ENCODE data around the gene KCNN3. TPM values are rescaled to one million over a fixed set of nuclear protein-coding genes. Genes with fewer than 3 reads are reported as not detected.

The KCNN3 gene
- total and polyA plus RNA-seq, 2 donors, result 0.64 to 1.8 TPM

- Histone ChIP-seq H3K4me3 (ENCODE audit: low read length in 2 of 2) (no peak overlapping the region), H3K27ac (ENCODE audit: low read depth in 1 of 2, low read length in 1 of 2) (peak overlapping the region in 1 of 2 donors; percentile 51), H3K4me1 (ENCODE audit: control insufficient read depth in 2 of 2, insufficient read depth in 2 of 2, low read length in 2 of 2) (peaks cover 51 to 87% of the 10 kb centered on the region in 2 donors), H3K36me3 (ENCODE audit: control insufficient read depth in 2 of 2, insufficient read depth in 2 of 2, low read length in 1 of 2) (no peaks in the 10 kb centered on the region), H3K27me3 (ENCODE audit: control insufficient read depth in 2 of 2, insufficient read depth in 1 of 2, low read length in 1 of 2) (no peaks in the 10 kb centered on the region), H3K9me3 (ENCODE audit: control insufficient read depth in 2 of 2, insufficient read depth in 1 of 2, low read length in 1 of 2) (no peaks in the 10 kb centered on the region)
- peak in 2 of 9 donors; percentile 58 to 78 for DNase-seq (ENCODE audit: low read depth in 6 of 9, low spot score in 9 of 9)
- 6% methylated on average over 5 of the region's 5 CpGs for WGBS
Observed at GRCh38 chr1:154745286-154745731, 124.8 kb downstream of the KCNN3 start.

DNA sequence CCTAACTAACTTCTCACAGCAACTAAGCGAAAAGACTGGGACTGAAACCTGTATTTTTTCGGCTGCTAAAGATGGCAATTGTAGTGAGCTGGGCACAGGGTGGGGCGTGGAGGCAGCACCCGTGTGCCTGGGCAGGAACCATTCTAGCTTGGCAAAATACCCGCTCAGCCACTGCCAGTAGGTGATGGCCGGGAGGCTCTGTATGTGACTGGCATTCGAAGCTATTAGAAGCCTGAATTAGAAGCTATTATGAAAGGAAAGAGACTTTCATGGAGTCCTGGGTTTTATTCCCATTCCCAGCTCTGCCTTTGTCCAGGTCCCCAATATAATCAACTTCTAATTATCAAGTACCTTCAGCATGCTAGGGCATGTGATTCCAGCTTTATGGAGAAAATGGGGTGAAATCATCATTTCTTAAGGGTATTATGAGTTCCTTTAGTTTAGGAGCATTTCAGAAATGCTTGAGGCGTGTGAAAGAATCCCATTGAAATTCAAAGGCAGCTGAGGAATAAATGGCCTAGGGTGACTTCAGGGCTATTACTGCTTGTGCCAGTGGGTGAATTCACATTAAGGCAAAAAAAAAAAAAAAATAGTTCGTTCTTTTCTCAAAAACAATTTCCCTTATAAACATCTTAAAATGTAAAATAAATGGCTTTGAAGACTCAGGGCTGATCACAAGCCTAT, 125.6 kb downstream of the KCNN3 start:
- H3K9me3 ChIP-seq (ENCODE audit: control insufficient read depth in 2 of 2, insufficient read depth in 1 of 2, low read length in 1 of 2), result no peaks in the 10 kb centered on the region
- WGBS, result 95% methylated on average over 9 of the region's 9 CpGs
- H3K27me3 ChIP-seq (ENCODE audit: control insufficient read depth in 2 of 2, insufficient read depth in 1 of 2, low read length in 1 of 2), result no peaks in the 10 kb centered on the region
- DNase-seq (ENCODE audit: low read depth in 6 of 9, low spot score in 9 of 9), result no peak
- H3K4me3 ChIP-seq (ENCODE audit: low read length in 2 of 2), result no peak overlapping the region
- no peaks in the 10 kb centered on the region for H3K36me3 ChIP-seq (ENCODE audit: control insufficient read depth in 2 of 2, insufficient read depth in 2 of 2, low read length in 1 of 2)
- peak overlapping the region in 1 of 2 donors; percentile 51 for H3K27ac ChIP-seq (ENCODE audit: low read depth in 1 of 2, low read length in 1 of 2)
- H3K4me1 ChIP-seq (ENCODE audit: control insufficient read depth in 2 of 2, insufficient read depth in 2 of 2, low read length in 2 of 2), result peaks cover 51 to 82% of the 10 kb centered on the region in 2 donors

DNA sequence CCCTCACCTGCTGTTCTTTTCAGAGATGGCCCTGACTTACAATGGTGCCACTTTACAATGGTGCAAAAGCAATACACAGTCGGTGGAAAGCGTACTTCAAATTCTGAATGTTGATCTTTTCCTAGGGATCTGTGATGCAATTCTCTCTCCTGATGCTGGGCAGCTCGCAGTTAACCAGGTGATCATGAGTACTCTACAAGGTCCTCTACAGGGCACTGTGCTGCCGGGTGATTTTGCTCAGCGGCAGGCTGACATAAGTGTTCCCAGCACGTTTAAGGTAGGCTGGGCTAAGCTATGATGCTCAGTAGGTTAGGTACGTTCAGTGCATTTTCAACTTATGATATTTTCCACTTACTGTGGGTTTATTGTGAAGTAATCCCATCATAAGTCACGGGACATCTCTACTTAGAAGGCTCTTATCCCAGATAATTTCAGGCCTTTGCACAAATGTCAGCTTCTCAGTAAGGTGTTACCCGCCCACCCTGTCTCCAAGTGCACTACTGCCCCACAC, 126.5 kb downstream of the KCNN3 start:
- WGBS, result 96% methylated on average over 9 of the region's 9 CpGs
- Histone ChIP-seq H3K36me3 (ENCODE audit: control insufficient read depth in 2 of 2, insufficient read depth in 2 of 2, low read length in 1 of 2) (no peaks in the 10 kb centered on the region), H3K9me3 (ENCODE audit: control insufficient read depth in 2 of 2, insufficient read depth in 1 of 2, low read length in 1 of 2) (no peaks in the 10 kb centered on the region), H3K4me1 (ENCODE audit: control insufficient read depth in 2 of 2, insufficient read depth in 2 of 2, low read length in 2 of 2) (peaks cover 47 to 77% of the 10 kb centered on the region in 2 donors), H3K27ac (ENCODE audit: low read depth in 1 of 2, low read length in 1 of 2) (no peak overlapping the region), H3K27me3 (ENCODE audit: control insufficient read depth in 2 of 2, insufficient read depth in 1 of 2, low read length in 1 of 2) (no peaks in the 10 kb centered on the region), H3K4me3 (ENCODE audit: low read length in 2 of 2) (no peak overlapping the region)
- DNase-seq (ENCODE audit: low read depth in 6 of 9, low spot score in 9 of 9), result no peak

- DNase-seq (ENCODE audit: low read depth in 6 of 9, low spot score in 9 of 9), result peak in 2 of 9 donors; percentile 57 to 71
- 80% methylated on average over 11 of the region's 11 CpGs for WGBS
- no peaks in the 10 kb centered on the region for H3K27me3 ChIP-seq (ENCODE audit: control insufficient read depth in 2 of 2, insufficient read depth in 1 of 2, low read length in 1 of 2)
Observed at GRCh38 chr1:154742606-154743005, 127.5 kb downstream of the KCNN3 start.

DNA sequence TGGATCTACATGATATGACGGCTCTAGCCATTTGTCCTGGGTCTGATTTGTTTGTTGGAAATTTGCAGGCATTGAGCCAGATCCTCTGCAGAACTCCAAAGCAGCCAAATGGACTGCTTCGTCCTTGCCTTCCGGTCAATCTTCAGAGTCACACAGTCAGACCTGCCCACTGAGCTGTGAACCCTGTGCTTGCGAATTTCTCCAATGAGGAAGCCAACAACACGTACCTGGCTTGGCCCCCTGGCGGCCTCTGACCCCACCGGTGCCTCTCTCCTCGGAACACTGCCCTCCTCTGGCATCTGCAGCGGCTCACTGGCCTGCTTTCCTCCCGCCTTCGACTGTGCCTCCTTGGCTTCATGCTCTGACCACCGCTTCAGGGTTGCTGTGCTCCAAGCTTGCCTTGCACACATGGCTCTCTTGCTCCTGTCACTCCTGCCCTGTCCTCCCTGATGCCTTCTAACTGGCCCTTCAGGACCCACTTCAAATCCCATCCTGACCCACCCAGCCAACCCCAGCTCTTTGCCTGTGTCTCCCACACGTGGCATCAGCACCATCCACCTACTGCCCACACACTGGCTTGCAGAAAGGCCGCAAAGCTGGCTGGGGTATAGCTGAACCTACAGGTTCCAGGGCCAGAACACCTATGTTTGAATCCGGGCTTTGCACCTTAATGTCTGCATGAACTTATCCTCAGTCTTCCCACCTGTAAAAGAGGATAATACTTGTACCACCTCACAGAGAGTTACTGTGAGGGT, 128.2 kb downstream of the KCNN3 start:
- peak overlapping the region in 1 of 2 donors; percentile 15 for H3K27ac ChIP-seq (ENCODE audit: low read depth in 1 of 2, low read length in 1 of 2)
- no peak for DNase-seq (ENCODE audit: low read depth in 6 of 9, low spot score in 9 of 9)
- H3K4me1 ChIP-seq (ENCODE audit: control insufficient read depth in 2 of 2, insufficient read depth in 2 of 2, low read length in 2 of 2), result peaks cover 31 to 61% of the 10 kb centered on the region in 2 donors
- H3K4me3 ChIP-seq (ENCODE audit: low read length in 2 of 2), result no peak overlapping the region
- WGBS, result 94% methylated on average over 15 of the region's 15 CpGs
- H3K27me3 ChIP-seq (ENCODE audit: control insufficient read depth in 2 of 2, insufficient read depth in 1 of 2, low read length in 1 of 2), result no peaks in the 10 kb centered on the region
- H3K36me3 ChIP-seq (ENCODE audit: control insufficient read depth in 2 of 2, insufficient read depth in 2 of 2, low read length in 1 of 2), result no peaks in the 10 kb centered on the region
- no peaks in the 10 kb centered on the region for H3K9me3 ChIP-seq (ENCODE audit: control insufficient read depth in 2 of 2, insufficient read depth in 1 of 2, low read length in 1 of 2)

More at GRCh38 chr1:154742606-154743005, 127.5 kb downstream of the KCNN3 start:
- Histone ChIP-seq H3K27ac (ENCODE audit: low read depth in 1 of 2, low read length in 1 of 2) (peak overlapping the region in 1 of 2 donors; percentile 15), H3K4me3 (ENCODE audit: low read length in 2 of 2) (no peak overlapping the region), H3K4me1 (ENCODE audit: control insufficient read depth in 2 of 2, insufficient read depth in 2 of 2, low read length in 2 of 2) (peaks cover 38 to 67% of the 10 kb centered on the region in 2 donors), H3K9me3 (ENCODE audit: control insufficient read depth in 2 of 2, insufficient read depth in 1 of 2, low read length in 1 of 2) (no peaks in the 10 kb centered on the region), H3K36me3 (ENCODE audit: control insufficient read depth in 2 of 2, insufficient read depth in 2 of 2, low read length in 1 of 2) (no peaks in the 10 kb centered on the region)

GRCh38 chr1:154741327-154741726, 128.8 kb downstream of the KCNN3 start:
- H3K27ac ChIP-seq (ENCODE audit: low read depth in 1 of 2, low read length in 1 of 2), result no peak overlapping the region
- H3K4me1 ChIP-seq (ENCODE audit: control insufficient read depth in 2 of 2, insufficient read depth in 2 of 2, low read length in 2 of 2), result peaks cover 32 to 61% of the 10 kb centered on the region in 2 donors
- no peaks in the 10 kb centered on the region for H3K9me3 ChIP-seq (ENCODE audit: control insufficient read depth in 2 of 2, insufficient read depth in 1 of 2, low read length in 1 of 2)
- no peak for DNase-seq (ENCODE audit: low read depth in 6 of 9, low spot score in 9 of 9)
- H3K4me3 ChIP-seq (ENCODE audit: low read length in 2 of 2), result no peak overlapping the region
- no peaks in the 10 kb centered on the region for H3K27me3 ChIP-seq (ENCODE audit: control insufficient read depth in 2 of 2, insufficient read depth in 1 of 2, low read length in 1 of 2)
- H3K36me3 ChIP-seq (ENCODE audit: control insufficient read depth in 2 of 2, insufficient read depth in 2 of 2, low read length in 1 of 2), result no peaks in the 10 kb centered on the region

- no peaks in the 10 kb centered on the region for H3K27me3 ChIP-seq (ENCODE audit: control insufficient read depth in 2 of 2, insufficient read depth in 1 of 2, low read length in 1 of 2)
- DNase-seq (ENCODE audit: low read depth in 6 of 9, low spot score in 9 of 9), result peak in 1 of 9 donors; percentile 63
- peaks cover 15 to 61% of the 10 kb centered on the region in 2 donors for H3K4me1 ChIP-seq (ENCODE audit: control insufficient read depth in 2 of 2, insufficient read depth in 2 of 2, low read length in 2 of 2)
- no peaks in the 10 kb centered on the region for H3K36me3 ChIP-seq (ENCODE audit: control insufficient read depth in 2 of 2, insufficient read depth in 2 of 2, low read length in 1 of 2)
- no peaks in the 10 kb centered on the region for H3K9me3 ChIP-seq (ENCODE audit: control insufficient read depth in 2 of 2, insufficient read depth in 1 of 2, low read length in 1 of 2)
- H3K27ac ChIP-seq (ENCODE audit: low read depth in 1 of 2, low read length in 1 of 2), result no peak overlapping the region
- 32% methylated on average over 2 of the region's 2 CpGs for WGBS
- H3K4me3 ChIP-seq (ENCODE audit: low read length in 2 of 2), result no peak overlapping the region
Observed at GRCh38 chr1:154739654-154740053, 130.4 kb downstream of the KCNN3 start.

DNA sequence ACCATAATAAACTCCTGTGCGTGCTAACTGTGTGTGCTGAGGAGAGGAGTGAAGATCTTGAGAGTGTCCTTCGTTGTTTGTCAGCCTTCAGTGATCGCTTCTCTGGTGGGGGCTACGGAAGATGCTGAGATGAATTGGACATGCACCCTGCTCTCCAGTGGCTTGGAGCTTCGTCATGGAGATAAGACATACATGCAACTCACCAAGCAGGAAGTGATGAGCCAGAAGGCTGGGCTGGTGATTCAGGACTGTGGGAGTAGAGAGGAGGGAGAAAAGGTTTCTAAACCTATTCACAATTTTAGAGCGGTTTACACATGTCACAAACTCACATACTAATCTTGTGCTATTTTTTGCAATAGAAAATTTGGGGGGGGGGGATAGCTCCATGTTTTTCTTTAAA, 133.2 kb downstream of the KCNN3 start:
- Histone ChIP-seq H3K36me3 (ENCODE audit: control insufficient read depth in 2 of 2, insufficient read depth in 2 of 2, low read length in 1 of 2) (no peaks in the 10 kb centered on the region), H3K27ac (ENCODE audit: low read depth in 1 of 2, low read length in 1 of 2) (no peak overlapping the region), H3K27me3 (ENCODE audit: control insufficient read depth in 2 of 2, insufficient read depth in 1 of 2, low read length in 1 of 2) (no peaks in the 10 kb centered on the region), H3K4me3 (ENCODE audit: low read length in 2 of 2) (no peak overlapping the region), H3K4me1 (ENCODE audit: control insufficient read depth in 2 of 2, insufficient read depth in 2 of 2, low read length in 2 of 2) (peaks cover 6 to 42% of the 10 kb centered on the region in 2 donors), H3K9me3 (ENCODE audit: control insufficient read depth in 2 of 2, insufficient read depth in 1 of 2, low read length in 1 of 2) (no peaks in the 10 kb centered on the region)
- no peak for DNase-seq (ENCODE audit: low read depth in 6 of 9, low spot score in 9 of 9)
- 84% methylated on average over 6 of the region's 6 CpGs for WGBS

- DNase-seq (ENCODE audit: low read depth in 6 of 9, low spot score in 9 of 9), result no peak
- 87% methylated on average over 4 of the region's 4 CpGs for WGBS
- Histone ChIP-seq H3K36me3 (ENCODE audit: control insufficient read depth in 2 of 2, insufficient read depth in 2 of 2, low read length in 1 of 2) (no peaks in the 10 kb centered on the region), H3K4me1 (ENCODE audit: control insufficient read depth in 2 of 2, insufficient read depth in 2 of 2, low read length in 2 of 2) (peaks cover 6 to 42% of the 10 kb centered on the region in 2 donors), H3K4me3 (ENCODE audit: low read length in 2 of 2) (no peak overlapping the region), H3K27me3 (ENCODE audit: control insufficient read depth in 2 of 2, insufficient read depth in 1 of 2, low read length in 1 of 2) (no peaks in the 10 kb centered on the region), H3K9me3 (ENCODE audit: control insufficient read depth in 2 of 2, insufficient read depth in 1 of 2, low read length in 1 of 2) (no peaks in the 10 kb centered on the region), H3K27ac (ENCODE audit: low read depth in 1 of 2, low read length in 1 of 2) (peak overlapping the region in 1 of 2 donors; percentile 45)
Observed at GRCh38 chr1:154735804-154736168, 134.3 kb downstream of the KCNN3 start.

Data from thymus (tissue), 11 donors.